ENCODE measurements around the gene CACNA1F.

CACNA1F gene

GRCh38 chrX:49188468-49189076 is 44.6 kb downstream of the CACNA1F start:
- TF ChIP-seq CTCF (conservative IDR thresholded peaks at IDR 0.05; ENCODE audit: low read length) (no peak), EZH2phosphoT487 (IDR thresholded peaks at IDR 0.05; ENCODE audit: borderline replicate concordance) (no peak)
- H4K20me1 ChIP-seq (ENCODE audit: insufficient read depth, low read length, poor library complexity, severe bottlenecking), result peaks cover 3% of the 10 kb centered on the region
- no peaks in the 10 kb centered on the region for H3K9me2 ChIP-seq (replicated peaks; ENCODE audit: low read depth, low read length)
- no peak overlapping the region for H2AFZ ChIP-seq (ENCODE audit: low read length)
- H3F3A ChIP-seq (ENCODE audit: low read depth), result no peaks in the 10 kb centered on the region
- peaks cover 11% of the 10 kb centered on the region for H3K4me1 ChIP-seq (ENCODE audit: insufficient read depth, low read length, poor library complexity, severe bottlenecking)
- H3K79me2 ChIP-seq (ENCODE audit: insufficient read depth, low read length), result peaks cover 23% of the 10 kb centered on the region
- H3K4me2 ChIP-seq (ENCODE audit: low read depth, low read length, poor library complexity, severe bottlenecking), result peak overlapping the region; percentile 27
- no peaks in the 10 kb centered on the region for H3K27me3 ChIP-seq (ENCODE audit: insufficient read depth, low read length, poor library complexity, severe bottlenecking)
- no peak overlapping the region for H3K9ac ChIP-seq (ENCODE audit: low read depth, low read length, poor library complexity, severe bottlenecking)
- no peak overlapping the region for H3K4me3 ChIP-seq (ENCODE audit: low read length, poor library complexity, severe bottlenecking)
- no peaks in the 10 kb centered on the region for H3K36me3 ChIP-seq (ENCODE audit: insufficient read depth, low read length)
- H3K9me3 ChIP-seq (ENCODE audit: insufficient read depth, low read depth, low read length), result no peaks in the 10 kb centered on the region

GRCh38 chrX:49187526-49187925 is 45.6 kb downstream of the CACNA1F start:
- H3K36me3 ChIP-seq (ENCODE audit: insufficient read depth, low read length), result no peaks in the 10 kb centered on the region
- no peak for TF ChIP-seq CTCF (conservative IDR thresholded peaks at IDR 0.05; ENCODE audit: low read length)
- TF ChIP-seq EZH2phosphoT487 (IDR thresholded peaks at IDR 0.05; ENCODE audit: borderline replicate concordance), result no peak
- H3K9ac ChIP-seq (ENCODE audit: low read depth, low read length, poor library complexity, severe bottlenecking), result no peak overlapping the region
- no peak overlapping the region for H2AFZ ChIP-seq (ENCODE audit: low read length)
- peaks cover 11% of the 10 kb centered on the region for H3K4me1 ChIP-seq (ENCODE audit: insufficient read depth, low read length, poor library complexity, severe bottlenecking)
- no peak overlapping the region for H3K4me2 ChIP-seq (ENCODE audit: low read depth, low read length, poor library complexity, severe bottlenecking)
- no peaks in the 10 kb centered on the region for H3F3A ChIP-seq (ENCODE audit: low read depth)
- peaks cover 3% of the 10 kb centered on the region for H4K20me1 ChIP-seq (ENCODE audit: insufficient read depth, low read length, poor library complexity, severe bottlenecking)
- H3K9me3 ChIP-seq (ENCODE audit: insufficient read depth, low read depth, low read length), result no peaks in the 10 kb centered on the region
- H3K27me3 ChIP-seq (ENCODE audit: insufficient read depth, low read length, poor library complexity, severe bottlenecking), result no peaks in the 10 kb centered on the region
- peaks cover 26% of the 10 kb centered on the region for H3K79me2 ChIP-seq (ENCODE audit: insufficient read depth, low read length)
- H3K9me2 ChIP-seq (replicated peaks; ENCODE audit: low read depth, low read length), result no peaks in the 10 kb centered on the region
- H3K4me3 ChIP-seq (ENCODE audit: low read length, poor library complexity, severe bottlenecking), result no peak overlapping the region

GRCh38 chrX:49187028-49187394 is 46.1 kb downstream of the CACNA1F start:
- peak overlapping the region; percentile 76 for H3K4me2 ChIP-seq (ENCODE audit: low read depth, low read length, poor library complexity, severe bottlenecking)
- no peak overlapping the region for H2AFZ ChIP-seq (ENCODE audit: low read length)
- peaks cover 9% of the 10 kb centered on the region for H3K4me1 ChIP-seq (ENCODE audit: insufficient read depth, low read length, poor library complexity, severe bottlenecking)
- peak overlapping the region; percentile 80 for H3K9ac ChIP-seq (ENCODE audit: low read depth, low read length, poor library complexity, severe bottlenecking)
- no peak overlapping the region for H3K4me3 ChIP-seq (ENCODE audit: low read length, poor library complexity, severe bottlenecking)
- H4K20me1 ChIP-seq (ENCODE audit: insufficient read depth, low read length, poor library complexity, severe bottlenecking), result peaks cover 3% of the 10 kb centered on the region
- no peaks in the 10 kb centered on the region for H3K9me2 ChIP-seq (replicated peaks; ENCODE audit: low read depth, low read length)
- no peaks in the 10 kb centered on the region for H3K9me3 ChIP-seq (ENCODE audit: insufficient read depth, low read depth, low read length)
- TF ChIP-seq CTCF (conservative IDR thresholded peaks at IDR 0.05; ENCODE audit: low read length) (no peak), EZH2phosphoT487 (IDR thresholded peaks at IDR 0.05; ENCODE audit: borderline replicate concordance) (no peak)
- no peaks in the 10 kb centered on the region for H3F3A ChIP-seq (ENCODE audit: low read depth)
- peaks cover 26% of the 10 kb centered on the region for H3K79me2 ChIP-seq (ENCODE audit: insufficient read depth, low read length)
- H3K36me3 ChIP-seq (ENCODE audit: insufficient read depth, low read length), result no peaks in the 10 kb centered on the region
- H3K27me3 ChIP-seq (ENCODE audit: insufficient read depth, low read length, poor library complexity, severe bottlenecking), result no peaks in the 10 kb centered on the region
